Smooth muscle cell (in vitro differentiated cells): Measurements from ENCODE around the gene SMARCAL1. TPM values are rescaled to one million over a fixed set of nuclear protein-coding genes. Genes with fewer than 3 reads are reported as not detected.
A peak's percentile ranks its signal among the peaks of the same experiment; 100 is the strongest.

Experiments used
- DNase-seq: peaks from one replicate; lab custom pipeline; 2025; ENCODE audit not compliant: unreplicated experiment; lab: John Stamatoyannopoulos, UW
- H2AFZ ChIP-seq: fragments of 200-600 bp; sonication (generic); 2 replicates; pipeline ENCODE4 v1.6.0; 2016; ENCODE audit warnings: antibody characterized with exemption, low read depth, mild to moderate bottlenecking
- H3F3A ChIP-seq: fragments of 200-600 bp; sonication (generic); 2 replicates; pipeline ENCODE4 v1.6.0; 2017; ENCODE audit warnings: antibody characterized with exemption, low read depth
- H3K27ac ChIP-seq: fragments of 200-600 bp; sonication (generic); 2 replicates; pipeline ENCODE4 v1.5.1; 2016; ENCODE audit warnings: low read depth, mild to moderate bottlenecking
- H3K27me3 ChIP-seq: fragments of 200-600 bp; sonication (generic); 2 replicates; pipeline ENCODE4 v1.6.1; 2016; ENCODE audit warnings: low read depth, mild to moderate bottlenecking
- H3K36me3 ChIP-seq: fragments of 200-600 bp; sonication (generic); 2 replicates; pipeline ENCODE4 v1.5.1; 2016; ENCODE audit warnings: low read depth
- H3K4me1 ChIP-seq: fragments of 200-600 bp; sonication (generic); 2 replicates; pipeline ENCODE4 v1.5.1; 2016; ENCODE audit warnings: low read depth
- H3K4me2 ChIP-seq: fragments of 200-600 bp; sonication (generic); 2 replicates; pipeline ENCODE4 v1.6.0; 2016; ENCODE audit warnings: mild to moderate bottlenecking
- H3K4me3 ChIP-seq: fragments of 200-600 bp; sonication (generic); 2 replicates; pipeline ENCODE4 v1.5.1; 2016; ENCODE audit warnings: mild to moderate bottlenecking
- H3K79me2 ChIP-seq: fragments of 200-600 bp; sonication (generic); 2 replicates; pipeline ENCODE4 v1.6.0; 2016; ENCODE audit warnings: low read depth, mild to moderate bottlenecking
- H3K9ac ChIP-seq: fragments of 200-600 bp; sonication (generic); 2 replicates; pipeline ENCODE4 v1.6.0; 2016; ENCODE audit warnings: low read depth
- H3K9me3 ChIP-seq: fragments of 200-600 bp; sonication (generic); replicated peaks from 2 replicates; pipeline ENCODE4 v1.5.1; 2016; ENCODE audit warnings: low read depth
- H4K20me1 ChIP-seq: fragments of 200-600 bp; sonication (generic); 2 replicates; pipeline ENCODE4 v1.6.0; 2016; ENCODE audit warnings: low read depth
- WGBS: methylation state at CpG from one replicate; pipeline ENCODE4 v1.1.7; 2016; ENCODE audit warnings: low lambda C conversion rate; 5-methylcytosine and 5-hydroxymethylcytosine counted together
- polyA plus RNA-seq: library from polyadenylated mRNA; unstranded; fragments of >200 nt; fragmentation: Nextera tagmentation; extraction: Ambion mirVana; gene quantifications from 2 replicates; pipeline ENCODE4 v1.2.1, GENCODE V29; 2016
- total RNA-seq: library from RNA; depleted of rRNA; stranded (reverse); fragments of >200 nt; gene quantifications from 2 replicates; pipeline ENCODE4 v1.2.3, GENCODE V29; 2014
- TF ChIP-seq, protein P1 (sequence below): fragments of 200-600 bp; sonication (generic); IDR thresholded peaks from 2 replicates; pipeline ENCODE4 v1.5.1; 2017; ENCODE audit warnings: borderline replicate concordance, mild to moderate bottlenecking, antibody characterized with exemption; ENCODE audit not compliant: insufficient read depth, poor library complexity, severe bottlenecking

The SMARCAL1 gene
- total and polyA plus RNA-seq, 2 experiments from 2014 or later: 23.1 to 33.5 TPM

DNA sequence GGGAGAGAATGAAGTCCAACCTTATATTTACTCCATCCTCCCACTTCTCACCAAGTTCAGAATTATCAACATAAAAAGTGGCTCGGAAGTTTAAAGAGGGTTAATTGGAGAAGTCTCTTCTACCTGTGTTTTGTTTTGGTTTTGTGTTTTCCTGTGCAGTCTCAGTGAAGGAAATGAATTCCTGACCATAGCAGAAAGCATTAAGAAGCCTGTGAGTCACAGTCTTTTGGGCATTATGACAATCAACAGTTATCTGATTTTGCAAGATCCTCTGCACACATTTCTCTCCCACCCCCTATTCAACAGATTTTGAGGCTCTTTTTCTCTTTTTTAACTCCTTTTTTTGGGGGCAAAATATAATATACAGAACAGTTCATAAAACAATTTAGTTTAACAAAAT lies 77.8 kb downstream of the SMARCAL1 start:
- peak overlapping the region; percentile 73 for H3K27ac ChIP-seq
- H3K4me2 ChIP-seq: peak overlapping the region; percentile 45
- TF ChIP-seq, protein P1, sequence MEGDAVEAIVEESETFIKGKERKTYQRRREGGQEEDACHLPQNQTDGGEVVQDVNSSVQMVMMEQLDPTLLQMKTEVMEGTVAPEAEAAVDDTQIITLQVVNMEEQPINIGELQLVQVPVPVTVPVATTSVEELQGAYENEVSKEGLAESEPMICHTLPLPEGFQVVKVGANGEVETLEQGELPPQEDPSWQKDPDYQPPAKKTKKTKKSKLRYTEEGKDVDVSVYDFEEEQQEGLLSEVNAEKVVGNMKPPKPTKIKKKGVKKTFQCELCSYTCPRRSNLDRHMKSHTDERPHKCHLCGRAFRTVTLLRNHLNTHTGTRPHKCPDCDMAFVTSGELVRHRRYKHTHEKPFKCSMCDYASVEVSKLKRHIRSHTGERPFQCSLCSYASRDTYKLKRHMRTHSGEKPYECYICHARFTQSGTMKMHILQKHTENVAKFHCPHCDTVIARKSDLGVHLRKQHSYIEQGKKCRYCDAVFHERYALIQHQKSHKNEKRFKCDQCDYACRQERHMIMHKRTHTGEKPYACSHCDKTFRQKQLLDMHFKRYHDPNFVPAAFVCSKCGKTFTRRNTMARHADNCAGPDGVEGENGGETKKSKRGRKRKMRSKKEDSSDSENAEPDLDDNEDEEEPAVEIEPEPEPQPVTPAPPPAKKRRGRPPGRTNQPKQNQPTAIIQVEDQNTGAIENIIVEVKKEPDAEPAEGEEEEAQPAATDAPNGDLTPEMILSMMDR: no peak
- no peak for DNase-seq
- H3F3A ChIP-seq: no peaks in the 10 kb centered on the region
- no peak overlapping the region for H2AFZ ChIP-seq
- no peak overlapping the region for H3K4me3 ChIP-seq
- no peaks in the 10 kb centered on the region for H3K36me3 ChIP-seq
- H4K20me1 ChIP-seq: no peaks in the 10 kb centered on the region
- H3K9me3 ChIP-seq: no peaks in the 10 kb centered on the region
- no peaks in the 10 kb centered on the region for H3K27me3 ChIP-seq
- 53% methylated on average over 1 of the region's 1 CpG for WGBS
- no peak overlapping the region for H3K9ac ChIP-seq
- H3K4me1 ChIP-seq: peaks cover 15% of the 10 kb centered on the region
- no peaks in the 10 kb centered on the region for H3K79me2 ChIP-seq

DNA sequence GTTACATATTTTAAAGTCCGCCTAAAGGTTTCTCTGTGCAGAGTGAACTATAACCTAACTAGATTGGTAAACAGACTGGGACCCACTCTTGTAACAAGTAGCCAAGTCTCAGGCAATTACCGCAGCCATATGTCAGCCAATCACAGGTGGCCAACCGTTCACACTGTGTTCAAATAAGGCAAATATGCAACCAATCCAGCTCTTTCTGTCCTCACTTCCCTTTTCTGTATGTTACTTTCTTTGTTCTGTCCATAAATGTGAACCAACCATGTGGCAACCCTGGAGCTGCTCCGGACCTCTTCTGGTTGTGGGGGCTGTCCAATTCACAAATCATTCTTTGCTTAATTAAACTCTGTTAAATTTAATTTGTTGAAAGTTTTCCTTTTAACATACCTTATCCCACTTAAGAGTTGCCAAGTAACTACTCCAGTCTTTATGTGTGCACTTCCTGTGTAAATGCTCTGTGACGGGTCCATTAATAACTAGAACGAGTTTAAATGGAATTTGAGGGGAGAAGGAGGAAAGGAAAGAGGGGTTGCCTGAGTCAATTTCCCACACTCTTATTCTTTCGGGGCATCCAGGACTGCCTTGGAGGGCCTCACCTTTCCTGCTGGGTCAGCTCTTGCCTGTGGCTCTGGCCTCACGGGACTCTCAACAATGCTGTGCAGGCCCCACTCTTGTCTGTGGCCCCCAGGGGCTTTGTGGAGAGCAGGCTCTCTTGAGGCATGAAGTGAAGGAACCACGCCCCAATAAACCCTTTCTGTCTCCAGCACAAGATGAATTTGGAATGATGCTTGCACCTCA lies 79.7 kb downstream of the SMARCAL1 start:
- TF ChIP-seq, protein P1: no peak
- H3F3A ChIP-seq: peaks cover 3% of the 10 kb centered on the region
- H3K27ac ChIP-seq: peak overlapping the region; percentile 43
- no peak overlapping the region for H3K9ac ChIP-seq
- H2AFZ ChIP-seq: no peak overlapping the region
- 77% methylated on average over 9 of the region's 9 CpGs for WGBS
- no peak overlapping the region for H3K4me3 ChIP-seq
- H3K36me3 ChIP-seq: no peaks in the 10 kb centered on the region
- DNase-seq: no peak
- no peaks in the 10 kb centered on the region for H4K20me1 ChIP-seq
- H3K79me2 ChIP-seq: no peaks in the 10 kb centered on the region
- H3K27me3 ChIP-seq: no peaks in the 10 kb centered on the region
- no peaks in the 10 kb centered on the region for H3K9me3 ChIP-seq
- peaks cover 15% of the 10 kb centered on the region for H3K4me1 ChIP-seq
- peak overlapping the region; percentile 30 for H3K4me2 ChIP-seq

DNA sequence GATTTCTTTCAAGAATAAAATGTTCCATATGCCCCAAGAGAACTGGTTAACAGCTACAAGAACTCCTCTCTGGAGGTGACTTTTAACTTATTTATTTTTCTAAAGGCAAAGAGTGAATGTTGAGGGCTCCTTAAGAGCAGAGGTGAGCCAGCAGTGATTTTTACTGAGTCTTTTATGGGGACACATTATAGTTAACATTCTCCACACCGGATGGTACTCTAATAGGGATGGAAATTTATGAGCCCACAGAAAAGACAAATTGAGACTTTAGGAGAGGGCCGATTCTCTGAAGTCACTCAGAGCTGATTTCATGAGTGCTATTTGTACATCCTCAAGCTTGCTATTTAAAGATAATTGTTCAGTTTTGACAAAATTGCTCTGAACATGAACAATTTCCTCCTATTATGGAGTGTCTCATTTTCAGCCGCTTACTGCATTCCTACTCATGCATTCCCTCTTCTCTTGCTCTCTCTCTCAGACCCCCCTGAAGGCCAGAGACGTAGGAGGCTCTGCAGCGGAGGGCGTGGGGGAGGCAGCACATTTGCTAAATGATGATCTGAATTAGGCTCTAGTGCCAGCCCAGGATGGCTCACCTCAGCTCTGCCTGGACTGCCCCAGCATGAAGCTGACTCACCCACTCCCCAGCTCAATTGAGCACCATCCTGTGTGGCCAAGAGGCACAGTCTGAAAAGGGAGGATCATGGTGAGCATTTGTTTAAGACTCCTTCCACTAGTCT lies 80.5 kb downstream of the SMARCAL1 start:
- Histone ChIP-seq H3K27me3 (no peaks in the 10 kb centered on the region), H4K20me1 (no peaks in the 10 kb centered on the region), H3K4me3 (no peak overlapping the region), H3K9me3 (no peaks in the 10 kb centered on the region), H3K4me2 (peak overlapping the region; percentile 30), H3F3A (peaks cover 3% of the 10 kb centered on the region), H3K4me1 (peaks cover 17% of the 10 kb centered on the region), H3K27ac (peak overlapping the region; percentile 43), H3K36me3 (no peaks in the 10 kb centered on the region), H3K9ac (no peak overlapping the region), H2AFZ (no peak overlapping the region), H3K79me2 (peaks cover 4% of the 10 kb centered on the region)
- TF ChIP-seq, protein P1: no peak
- no peak for DNase-seq
- 27% methylated on average over 6 of the region's 6 CpGs for WGBS
